Activated T-helper 17 cell treated with anti-CD3 and anti-CD28 coated beads, Interleukin-2, amount 50 U/mL, for 72 hours (primary cell): ENCODE results near the gene IL1A. TPM values are rescaled to one million over a fixed set of nuclear protein-coding genes. Genes with fewer than 3 reads are reported as not detected.
A peak's percentile ranks its signal among the peaks of the same experiment; 100 is the strongest.

ENCODE experiments used
- ATAC-seq: fragments of 150-1000 bp; cut with Tn5 transposase; replicated peaks from 2 replicates; pipeline ENCODE4 v1.10.0; 2021; ENCODE audit warnings: mild to moderate bottlenecking, moderate library complexity
- H3K27ac Mint-ChIP-seq: one replicate; pipeline ENCODE4 v1.8.0; 2022; ENCODE audit warnings: mixed read lengths
- H3K27me3 Mint-ChIP-seq: one replicate; pipeline ENCODE4 v1.8.0; 2022; ENCODE audit warnings: mixed read lengths
- H3K36me3 Mint-ChIP-seq: one replicate; pipeline ENCODE4 v1.8.0; 2022; ENCODE audit warnings: low read depth, mild to moderate bottlenecking, mixed read lengths
- H3K4me1 Mint-ChIP-seq: one replicate; pipeline ENCODE4 v1.8.0; 2022; ENCODE audit warnings: mixed read lengths
- H3K4me3 Mint-ChIP-seq: one replicate; pipeline ENCODE4 v1.8.0; 2022; ENCODE audit warnings: mild to moderate bottlenecking, mixed read lengths
- H3K9me3 Mint-ChIP-seq: one replicate; pipeline ENCODE4 v1.8.0; 2022; ENCODE audit warnings: mixed read lengths
- total RNA-seq, 2 donors: library from RNA; stranded (reverse); gene quantifications; one replicate each; pipeline ENCODE4 v1.2.3, GENCODE V29; 2022

Gene IL1A
- total RNA-seq, 2 donors from 2014 or later = 4.3 to 27.1 TPM

GRCh38 chr2:112807233-112807807 is 23.0 kb upstream of the IL1A start:
- peaks cover 7% of the 10 kb centered on the region for H3K36me3 Mint-ChIP-seq
- no peak for ATAC-seq
- no peak overlapping the region for H3K27ac Mint-ChIP-seq
- peaks cover 10% of the 10 kb centered on the region for H3K9me3 Mint-ChIP-seq
- H3K4me1 Mint-ChIP-seq = peaks cover 16% of the 10 kb centered on the region
- H3K27me3 Mint-ChIP-seq = no peaks in the 10 kb centered on the region
- no peak overlapping the region for H3K4me3 Mint-ChIP-seq

GRCh38 chr2:112805542-112805941 is 21.2 kb upstream of the IL1A start:
- peaks cover 7% of the 10 kb centered on the region for H3K36me3 Mint-ChIP-seq
- no peak for ATAC-seq
- no peak overlapping the region for H3K4me3 Mint-ChIP-seq
- H3K27ac Mint-ChIP-seq = peak overlapping the region; percentile 61
- H3K4me1 Mint-ChIP-seq = peaks cover 12% of the 10 kb centered on the region
- peaks cover 10% of the 10 kb centered on the region for H3K9me3 Mint-ChIP-seq
- no peaks in the 10 kb centered on the region for H3K27me3 Mint-ChIP-seq

GRCh38 chr2:112803691-112804521 is 19.6 kb upstream of the IL1A start:
- ATAC-seq = peak; percentile 92
- H3K9me3 Mint-ChIP-seq = peaks cover 6% of the 10 kb centered on the region
- peaks cover 7% of the 10 kb centered on the region for H3K36me3 Mint-ChIP-seq
- no peaks in the 10 kb centered on the region for H3K27me3 Mint-ChIP-seq
- peak overlapping the region; percentile 96 for H3K27ac Mint-ChIP-seq
- peaks cover 21% of the 10 kb centered on the region for H3K4me1 Mint-ChIP-seq
- peak overlapping the region; percentile 52 for H3K4me3 Mint-ChIP-seq

GRCh38 chr2:112800881-112801583 is 16.7 kb upstream of the IL1A start:
- H3K9me3 Mint-ChIP-seq = no peaks in the 10 kb centered on the region
- peak overlapping the region; percentile 87 for H3K27ac Mint-ChIP-seq
- ATAC-seq = no peak
- H3K36me3 Mint-ChIP-seq = peaks cover 7% of the 10 kb centered on the region
- peaks cover 5% of the 10 kb centered on the region for H3K27me3 Mint-ChIP-seq
- peak overlapping the region; percentile 9 for H3K4me3 Mint-ChIP-seq
- peaks cover 27% of the 10 kb centered on the region for H3K4me1 Mint-ChIP-seq

GRCh38 chr2:112798979-112799975 is 15.0 kb upstream of the IL1A start:
- Mint-ChIP-seq H3K9me3 (no peaks in the 10 kb centered on the region), H3K36me3 (peaks cover 5% of the 10 kb centered on the region), H3K27ac (peak overlapping the region; percentile 31), H3K4me1 (peaks cover 29% of the 10 kb centered on the region), H3K27me3 (peaks cover 5% of the 10 kb centered on the region), H3K4me3 (peak overlapping the region; percentile 0)
- ATAC-seq = peak; percentile 53

GRCh38 chr2:112796486-112796885 is 12.2 kb upstream of the IL1A start:
- no peak for ATAC-seq
- peaks cover 6% of the 10 kb centered on the region for H3K9me3 Mint-ChIP-seq
- no peaks in the 10 kb centered on the region for H3K36me3 Mint-ChIP-seq
- H3K4me1 Mint-ChIP-seq = peaks cover 38% of the 10 kb centered on the region
- no peak overlapping the region for H3K4me3 Mint-ChIP-seq
- H3K27ac Mint-ChIP-seq = no peak overlapping the region
- peaks cover 5% of the 10 kb centered on the region for H3K27me3 Mint-ChIP-seq

- H3K27me3 Mint-ChIP-seq = peaks cover 5% of the 10 kb centered on the region
- peaks cover 6% of the 10 kb centered on the region for H3K9me3 Mint-ChIP-seq
- no peak overlapping the region for H3K27ac Mint-ChIP-seq
- no peaks in the 10 kb centered on the region for H3K36me3 Mint-ChIP-seq
- H3K4me3 Mint-ChIP-seq = no peak overlapping the region
- ATAC-seq = no peak
- H3K4me1 Mint-ChIP-seq = peaks cover 38% of the 10 kb centered on the region
Measured at GRCh38 chr2:112795774-112796173, 11.5 kb upstream of the IL1A start.

- Mint-ChIP-seq H3K27ac (no peak overlapping the region), H3K9me3 (peaks cover 9% of the 10 kb centered on the region), H3K36me3 (no peaks in the 10 kb centered on the region), H3K27me3 (peaks cover 5% of the 10 kb centered on the region), H3K4me1 (peaks cover 37% of the 10 kb centered on the region), H3K4me3 (no peak overlapping the region)
- no peak for ATAC-seq
Measured at GRCh38 chr2:112794841-112795240, 10.5 kb upstream of the IL1A start.

- Mint-ChIP-seq H3K27ac (peak overlapping the region; percentile 88), H3K4me1 (peaks cover 33% of the 10 kb centered on the region), H3K4me3 (peak overlapping the region; percentile 58), H3K27me3 (peaks cover 5% of the 10 kb centered on the region), H3K36me3 (no peaks in the 10 kb centered on the region), H3K9me3 (peaks cover 9% of the 10 kb centered on the region)
- peak; percentile 87 for ATAC-seq
Measured at GRCh38 chr2:112794131-112794733, 9.9 kb upstream of the IL1A start.

GRCh38 chr2:112793449-112793978 is 9.2 kb upstream of the IL1A start:
- Mint-ChIP-seq H3K36me3 (no peaks in the 10 kb centered on the region), H3K4me1 (peaks cover 28% of the 10 kb centered on the region), H3K27ac (peak overlapping the region; percentile 88), H3K9me3 (peaks cover 9% of the 10 kb centered on the region), H3K4me3 (peak overlapping the region; percentile 58), H3K27me3 (peaks cover 5% of the 10 kb centered on the region)
- ATAC-seq = peak; percentile 78

- no peaks in the 10 kb centered on the region for H3K36me3 Mint-ChIP-seq
- peaks cover 25% of the 10 kb centered on the region for H3K4me1 Mint-ChIP-seq
- H3K4me3 Mint-ChIP-seq = no peak overlapping the region
- H3K27ac Mint-ChIP-seq = no peak overlapping the region
- no peak for ATAC-seq
- H3K27me3 Mint-ChIP-seq = peaks cover 3% of the 10 kb centered on the region
- peaks cover 9% of the 10 kb centered on the region for H3K9me3 Mint-ChIP-seq
Measured at GRCh38 chr2:112792419-112792818, 8.1 kb upstream of the IL1A start.

GRCh38 chr2:112791693-112792230 is 7.5 kb upstream of the IL1A start:
- Mint-ChIP-seq H3K9me3 (peaks cover 9% of the 10 kb centered on the region), H3K27ac (no peak overlapping the region), H3K36me3 (no peaks in the 10 kb centered on the region), H3K4me1 (peaks cover 25% of the 10 kb centered on the region), H3K4me3 (no peak overlapping the region), H3K27me3 (peaks cover 3% of the 10 kb centered on the region)
- ATAC-seq = no peak

GRCh38 chr2:112791019-112791418 is 6.7 kb upstream of the IL1A start:
- peaks cover 4% of the 10 kb centered on the region for H3K27me3 Mint-ChIP-seq
- H3K4me3 Mint-ChIP-seq = no peak overlapping the region
- H3K27ac Mint-ChIP-seq = no peak overlapping the region
- H3K36me3 Mint-ChIP-seq = no peaks in the 10 kb centered on the region
- peaks cover 9% of the 10 kb centered on the region for H3K9me3 Mint-ChIP-seq
- ATAC-seq = no peak
- H3K4me1 Mint-ChIP-seq = peaks cover 29% of the 10 kb centered on the region
